Panc1 (cell line): Measurements from ENCODE around the gene ADGRA1.

Source experiments
- CTCF ChIP-seq: fragments of 450-650 bp; IDR thresholded peaks from 2 replicates; pipeline ENCODE4 v1.5.1; 2017; ENCODE audit warnings: mild to moderate bottlenecking
- POLR2AphosphoS5 ChIP-seq: IDR thresholded peaks from 2 replicates; pipeline ENCODE4 v1.6.1; 2012; ENCODE audit warnings: mild to moderate bottlenecking, low read depth, low read length, moderate library complexity
- REST ChIP-seq, 2 experiments: IDR thresholded peaks; 2 replicates each; pipeline ENCODE4 v1.6.1; 2011 to 2012; ENCODE audit warnings: low read depth in 2 of 2, control low read depth in 1 of 2, low read length in 1 of 2, mild to moderate bottlenecking in 1 of 2, moderate library complexity in 1 of 2; ENCODE audit not compliant: insufficient read depth in 1 of 2
- SIN3A ChIP-seq: IDR thresholded peaks from 2 replicates; pipeline ENCODE4 v1.6.1; 2012; ENCODE audit warnings: low read depth, mild to moderate bottlenecking, low read length, moderate library complexity, borderline replicate concordance; ENCODE audit not compliant: insufficient read depth
- TCF7L2 ChIP-seq: IDR thresholded peaks from 2 replicates; pipeline ENCODE4 v1.6.1; 2011; ENCODE audit warnings: mild to moderate bottlenecking, low read depth, low read length, inconsistent platforms

DNA sequence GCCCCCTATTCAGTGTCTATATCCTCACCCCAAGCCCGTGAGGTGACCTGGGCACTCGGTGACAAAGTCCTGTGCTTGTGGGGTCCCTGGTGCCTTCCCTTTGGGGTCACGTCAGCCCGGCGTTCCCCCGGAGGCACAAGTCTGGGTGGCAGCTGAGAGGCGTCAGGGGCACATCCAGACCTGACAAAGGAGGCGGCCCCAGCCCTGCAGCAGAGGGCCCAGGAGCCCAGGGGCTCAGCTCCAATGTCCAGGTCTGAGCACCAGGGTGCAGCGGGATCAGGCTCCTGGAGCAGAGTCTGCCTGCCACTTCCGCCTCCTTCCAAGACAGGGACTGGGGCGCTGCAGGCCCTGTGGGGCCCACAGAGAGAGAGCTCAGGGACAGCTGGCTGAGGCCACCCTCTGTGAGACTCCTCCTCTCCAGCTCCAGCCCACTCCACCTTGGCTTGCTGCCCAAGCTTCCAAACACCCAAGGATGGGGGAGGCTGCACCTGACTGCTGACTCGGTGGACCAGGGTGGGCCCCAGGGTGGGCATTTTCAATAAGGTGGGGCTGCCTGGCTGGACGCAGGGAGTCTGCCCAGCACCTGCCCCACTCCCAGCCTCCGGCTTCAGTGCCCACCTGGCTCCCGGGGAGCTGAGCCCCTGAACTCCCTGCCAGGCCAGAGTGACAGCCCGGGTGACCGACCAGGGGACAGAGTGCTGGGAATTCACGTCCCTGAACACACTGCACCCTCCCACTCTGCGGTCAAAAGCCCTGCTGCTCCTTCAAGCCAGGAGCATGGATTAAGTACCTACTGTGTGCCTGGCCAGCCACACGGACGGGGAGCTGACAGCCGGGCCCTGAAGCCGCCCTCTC, 71.3 kb downstream of the ADGRA1 start:
- no peak for TF ChIP-seq CTCF
- TF ChIP-seq SIN3A, result no peak
- no peak for TF ChIP-seq POLR2AphosphoS5
- no peak for TF ChIP-seq REST (IDR thresholded peaks at IDR 0.05; ENCODE audit: insufficient read depth in 1 of 2, low read depth in 2 of 2, low read length in 1 of 2)
- no peak for TF ChIP-seq TCF7L2
